ENCODE data around the gene CRTAC1.

Gene CRTAC1

DNA sequence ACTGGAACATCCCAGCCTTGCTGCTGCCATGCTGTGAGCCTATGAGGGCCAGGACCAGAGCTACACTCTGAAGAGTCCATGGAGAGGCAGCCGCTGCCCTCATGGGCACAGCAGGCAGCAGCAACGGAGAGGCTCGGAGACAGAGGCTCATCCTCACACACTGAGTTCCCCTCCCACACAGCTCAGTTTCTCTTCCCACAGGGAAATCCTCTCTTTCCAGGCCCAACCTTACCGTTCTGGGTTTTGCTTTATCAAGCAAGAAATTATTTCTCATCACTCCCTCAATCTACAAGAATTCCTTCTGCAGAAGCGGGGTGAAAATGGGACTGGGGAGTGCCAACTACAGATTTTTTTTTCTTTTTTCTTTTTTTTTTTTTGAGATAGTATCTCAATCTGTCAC is 144.1 kb downstream of the CRTAC1 start:
- H3K4me1 Mint-ChIP-seq, result peaks cover 60% of the 10 kb centered on the region
- H3K4me3 Mint-ChIP-seq, result no peak overlapping the region
- H3K27me3 Mint-ChIP-seq (ENCODE audit: low read depth, poor library complexity), result peaks cover 18% of the 10 kb centered on the region
- TF ChIP-seq, protein P1, sequence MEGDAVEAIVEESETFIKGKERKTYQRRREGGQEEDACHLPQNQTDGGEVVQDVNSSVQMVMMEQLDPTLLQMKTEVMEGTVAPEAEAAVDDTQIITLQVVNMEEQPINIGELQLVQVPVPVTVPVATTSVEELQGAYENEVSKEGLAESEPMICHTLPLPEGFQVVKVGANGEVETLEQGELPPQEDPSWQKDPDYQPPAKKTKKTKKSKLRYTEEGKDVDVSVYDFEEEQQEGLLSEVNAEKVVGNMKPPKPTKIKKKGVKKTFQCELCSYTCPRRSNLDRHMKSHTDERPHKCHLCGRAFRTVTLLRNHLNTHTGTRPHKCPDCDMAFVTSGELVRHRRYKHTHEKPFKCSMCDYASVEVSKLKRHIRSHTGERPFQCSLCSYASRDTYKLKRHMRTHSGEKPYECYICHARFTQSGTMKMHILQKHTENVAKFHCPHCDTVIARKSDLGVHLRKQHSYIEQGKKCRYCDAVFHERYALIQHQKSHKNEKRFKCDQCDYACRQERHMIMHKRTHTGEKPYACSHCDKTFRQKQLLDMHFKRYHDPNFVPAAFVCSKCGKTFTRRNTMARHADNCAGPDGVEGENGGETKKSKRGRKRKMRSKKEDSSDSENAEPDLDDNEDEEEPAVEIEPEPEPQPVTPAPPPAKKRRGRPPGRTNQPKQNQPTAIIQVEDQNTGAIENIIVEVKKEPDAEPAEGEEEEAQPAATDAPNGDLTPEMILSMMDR (IDR thresholded peaks at IDR 0.05), result no peak
- H3K36me3 Mint-ChIP-seq (ENCODE audit: low read depth), result no peaks in the 10 kb centered on the region
- H3K9me3 Mint-ChIP-seq, result no peaks in the 10 kb centered on the region
- no peak overlapping the region for H3K27ac Mint-ChIP-seq
- no peak for DNase-seq

DNA sequence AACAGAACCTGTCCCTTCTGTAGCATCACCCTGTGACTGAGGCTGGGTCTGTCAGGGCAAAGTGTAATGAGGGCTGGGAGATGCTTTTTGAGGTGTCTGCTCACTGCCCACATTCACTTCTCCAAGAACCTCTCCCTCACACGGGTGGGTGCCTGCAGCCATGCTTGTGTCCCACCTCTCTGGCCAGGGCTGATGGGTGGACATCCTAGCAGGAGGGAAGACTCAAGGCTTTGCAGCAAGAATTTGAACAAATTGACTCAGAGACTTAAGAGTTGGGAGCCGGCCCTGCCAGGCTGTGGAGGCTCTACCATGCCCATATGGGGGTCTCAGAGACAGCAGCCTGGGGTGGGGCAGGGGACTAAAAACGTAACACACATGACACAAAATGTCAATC is 147.3 kb downstream of the CRTAC1 start:
- TF ChIP-seq, protein P1 (IDR thresholded peaks at IDR 0.05), result no peak
- Mint-ChIP-seq H3K27ac (no peak overlapping the region), H3K36me3 (ENCODE audit: low read depth) (no peaks in the 10 kb centered on the region), H3K27me3 (ENCODE audit: low read depth, poor library complexity) (peaks cover 24% of the 10 kb centered on the region), H3K9me3 (no peaks in the 10 kb centered on the region), H3K4me3 (no peak overlapping the region), H3K4me1 (peaks cover 36% of the 10 kb centered on the region)
- no peak for DNase-seq

DNA sequence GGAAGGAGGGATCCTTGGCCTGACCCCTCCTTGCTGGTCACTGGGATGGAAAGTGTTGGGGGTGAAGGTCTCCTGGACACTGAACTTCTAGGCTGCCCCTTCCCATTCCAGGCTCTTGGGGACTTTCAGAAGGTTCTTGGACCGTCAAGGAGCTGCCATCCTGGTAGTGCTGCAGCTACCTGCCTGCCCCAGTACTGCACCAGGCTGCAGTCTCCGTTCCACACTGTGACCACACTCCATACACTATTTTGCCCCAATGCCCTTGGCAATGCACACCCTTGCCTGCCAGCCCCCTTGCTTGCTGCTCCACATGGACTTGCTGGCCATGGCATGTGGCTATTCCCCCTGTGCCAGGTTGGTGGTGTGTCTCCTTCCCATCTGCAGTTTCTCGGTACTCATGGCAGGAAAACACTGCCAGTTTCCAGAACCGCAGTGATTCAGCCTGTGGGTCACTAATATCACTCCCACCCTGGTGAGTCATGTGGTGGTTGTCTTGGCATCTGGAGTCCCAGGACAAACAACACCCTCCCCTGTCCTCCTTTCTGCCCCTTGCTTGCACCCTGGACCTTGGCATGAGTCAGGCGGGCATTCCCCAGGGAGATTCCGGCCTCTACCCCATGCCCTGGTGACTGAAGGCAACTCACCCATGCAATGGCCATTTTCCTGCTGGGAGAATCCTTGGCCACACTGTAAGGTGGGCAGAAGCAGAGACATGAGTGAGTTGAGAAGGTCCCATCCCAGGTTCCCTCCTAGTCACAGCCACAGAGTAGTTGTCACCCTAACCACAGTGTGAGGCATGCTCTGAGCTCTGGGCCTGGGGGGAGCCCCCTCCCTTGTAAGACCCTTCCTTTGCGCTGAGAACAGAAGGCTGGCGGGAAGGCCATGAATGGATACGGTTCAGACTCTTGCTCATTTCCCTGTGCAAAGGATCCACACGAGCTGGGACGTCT is 148.0 kb downstream of the CRTAC1 start:
- no peak overlapping the region for H3K27ac Mint-ChIP-seq
- H3K4me3 Mint-ChIP-seq, result no peak overlapping the region

DNA sequence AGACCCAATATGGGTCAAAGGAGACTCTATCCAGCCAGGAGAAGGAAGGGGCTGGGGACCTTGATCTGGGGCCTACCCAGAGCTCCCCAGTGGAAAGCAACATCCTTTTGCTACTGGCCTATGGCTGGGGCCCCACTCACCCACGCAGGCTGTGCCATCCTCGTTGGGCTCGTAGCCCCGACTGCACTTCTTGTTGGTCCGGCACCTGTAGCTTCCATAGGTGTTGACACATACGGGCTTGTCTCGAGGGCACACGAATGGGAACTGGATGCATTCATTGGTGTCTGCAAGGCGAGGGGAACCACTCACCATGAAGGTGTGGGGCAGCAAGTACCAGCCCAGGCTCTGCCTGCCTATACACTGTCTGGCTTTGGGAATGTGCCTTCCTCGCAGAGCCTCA is 150.3 kb downstream of the CRTAC1 start:
- Mint-ChIP-seq H3K4me1 (peaks cover 10% of the 10 kb centered on the region), H3K4me3 (no peak overlapping the region), H3K27ac (no peak overlapping the region), H3K9me3 (no peaks in the 10 kb centered on the region), H3K36me3 (ENCODE audit: low read depth) (no peaks in the 10 kb centered on the region), H3K27me3 (ENCODE audit: low read depth, poor library complexity) (peaks cover 45% of the 10 kb centered on the region)
- TF ChIP-seq, protein P1 (IDR thresholded peaks at IDR 0.05), result no peak
- DNase-seq, result no peak

More for the DNA sequence above, 148.0 kb downstream of the CRTAC1 start:
- Mint-ChIP-seq H3K4me1 (peaks cover 30% of the 10 kb centered on the region), H3K27me3 (ENCODE audit: low read depth, poor library complexity) (peaks cover 29% of the 10 kb centered on the region), H3K36me3 (ENCODE audit: low read depth) (no peaks in the 10 kb centered on the region), H3K9me3 (no peaks in the 10 kb centered on the region)
- TF ChIP-seq, protein P1 (IDR thresholded peaks at IDR 0.05), result no peak
- no peak for DNase-seq

DNA sequence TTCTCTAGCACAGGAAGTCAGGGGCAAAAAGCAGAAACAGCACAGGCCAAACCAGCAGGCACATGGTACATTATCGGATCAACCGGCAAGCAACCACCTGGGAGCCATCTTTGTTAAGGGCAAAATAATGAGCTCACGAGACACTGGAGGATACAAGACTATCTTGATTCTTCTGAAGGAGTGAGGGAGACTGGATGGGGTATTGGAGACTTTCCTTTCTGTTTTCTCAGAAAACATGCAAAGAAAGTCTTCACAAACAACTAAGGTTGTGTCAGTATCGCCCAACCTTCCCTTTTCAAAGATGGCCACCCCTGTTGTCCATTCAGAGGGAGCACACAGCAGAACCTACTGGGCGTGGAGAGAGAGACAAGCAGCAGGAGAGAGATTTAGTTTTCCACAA is 151.2 kb downstream of the CRTAC1 start:
- H3K27ac Mint-ChIP-seq, result no peak overlapping the region

More for the DNA sequence above, 151.2 kb downstream of the CRTAC1 start:
- TF ChIP-seq, protein P1 (IDR thresholded peaks at IDR 0.05), result no peak
- H3K4me1 Mint-ChIP-seq, result peaks cover 4% of the 10 kb centered on the region
- H3K9me3 Mint-ChIP-seq, result no peaks in the 10 kb centered on the region
- no peak overlapping the region for H3K4me3 Mint-ChIP-seq
- H3K27me3 Mint-ChIP-seq (ENCODE audit: low read depth, poor library complexity), result peaks cover 42% of the 10 kb centered on the region
- no peaks in the 10 kb centered on the region for H3K36me3 Mint-ChIP-seq (ENCODE audit: low read depth)
- DNase-seq, result no peak
